Neural cell (in vitro differentiated cells): ENCODE results near the gene TMPRSS11A.

Source experiments
- CTCF ChIP-seq: fragments of 450-650 bp; IDR thresholded peaks from 2 replicates; pipeline ENCODE4 v1.5.1; 2014; ENCODE audit warnings: antibody characterized with exemption, mild to moderate bottlenecking, moderate library complexity; ENCODE audit not compliant: poor library complexity, severe bottlenecking
- EP300 ChIP-seq: fragments of 450-650 bp; conservative IDR thresholded peaks from 2 replicates; pipeline ENCODE4 v1.6.1; 2014; ENCODE audit warnings: antibody characterized with exemption, mild to moderate bottlenecking, moderate library complexity; ENCODE audit not compliant: poor library complexity, severe bottlenecking
- EZH2 ChIP-seq: fragments of 200-600, 300-800 bp; shearing (Covaris generic), sonication (generic); IDR thresholded peaks from 2 replicates; pipeline ENCODE4 v1.6.1; 2014; ENCODE audit warnings: antibody characterized with exemption, low read length, borderline replicate concordance, mild to moderate bottlenecking; ENCODE audit not compliant: insufficient read depth, poor library complexity, severe bottlenecking
- MXI1 ChIP-seq: fragments of 450-650 bp; conservative IDR thresholded peaks from 2 replicates; pipeline ENCODE4 v1.6.1; 2014; ENCODE audit warnings: antibody characterized with exemption, mild to moderate bottlenecking; ENCODE audit not compliant: poor library complexity, severe bottlenecking
- POLR2AphosphoS5 ChIP-seq: IDR thresholded peaks from 2 replicates; pipeline ENCODE4 v1.6.1; 2012
- RAD21 ChIP-seq: fragments of 450-650 bp; conservative IDR thresholded peaks from 2 replicates; pipeline ENCODE4 v1.6.1; 2014; ENCODE audit warnings: antibody characterized with exemption, mild to moderate bottlenecking, moderate library complexity
- TF ChIP-seq, protein P1 (sequence below): IDR thresholded peaks from 2 replicates; pipeline ENCODE4 v1.6.1; 2012; ENCODE audit warnings: borderline replicate concordance

DNA sequence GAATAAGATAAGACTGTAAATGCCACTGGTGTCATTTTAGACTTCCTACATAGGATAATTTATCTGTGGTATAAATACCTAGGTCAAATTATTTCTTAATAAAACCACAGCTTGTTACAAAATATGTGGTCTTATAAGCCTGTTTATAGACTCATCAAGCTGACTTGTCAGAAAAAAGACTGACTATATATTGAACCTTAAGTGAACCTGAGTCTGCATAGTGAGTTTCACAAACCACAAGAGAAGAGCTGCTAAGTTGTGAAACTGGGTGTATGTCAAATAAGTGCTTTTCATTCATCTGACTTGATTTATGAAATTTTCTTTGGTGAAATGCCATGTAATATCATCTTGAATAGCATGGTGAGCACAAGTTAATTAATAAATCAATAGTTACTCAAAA is 48.4 kb upstream of the TMPRSS11A start:
- TF ChIP-seq EP300, result no peak
- TF ChIP-seq EZH2, result no peak
- no peak for TF ChIP-seq CTCF
- TF ChIP-seq, protein P1, sequence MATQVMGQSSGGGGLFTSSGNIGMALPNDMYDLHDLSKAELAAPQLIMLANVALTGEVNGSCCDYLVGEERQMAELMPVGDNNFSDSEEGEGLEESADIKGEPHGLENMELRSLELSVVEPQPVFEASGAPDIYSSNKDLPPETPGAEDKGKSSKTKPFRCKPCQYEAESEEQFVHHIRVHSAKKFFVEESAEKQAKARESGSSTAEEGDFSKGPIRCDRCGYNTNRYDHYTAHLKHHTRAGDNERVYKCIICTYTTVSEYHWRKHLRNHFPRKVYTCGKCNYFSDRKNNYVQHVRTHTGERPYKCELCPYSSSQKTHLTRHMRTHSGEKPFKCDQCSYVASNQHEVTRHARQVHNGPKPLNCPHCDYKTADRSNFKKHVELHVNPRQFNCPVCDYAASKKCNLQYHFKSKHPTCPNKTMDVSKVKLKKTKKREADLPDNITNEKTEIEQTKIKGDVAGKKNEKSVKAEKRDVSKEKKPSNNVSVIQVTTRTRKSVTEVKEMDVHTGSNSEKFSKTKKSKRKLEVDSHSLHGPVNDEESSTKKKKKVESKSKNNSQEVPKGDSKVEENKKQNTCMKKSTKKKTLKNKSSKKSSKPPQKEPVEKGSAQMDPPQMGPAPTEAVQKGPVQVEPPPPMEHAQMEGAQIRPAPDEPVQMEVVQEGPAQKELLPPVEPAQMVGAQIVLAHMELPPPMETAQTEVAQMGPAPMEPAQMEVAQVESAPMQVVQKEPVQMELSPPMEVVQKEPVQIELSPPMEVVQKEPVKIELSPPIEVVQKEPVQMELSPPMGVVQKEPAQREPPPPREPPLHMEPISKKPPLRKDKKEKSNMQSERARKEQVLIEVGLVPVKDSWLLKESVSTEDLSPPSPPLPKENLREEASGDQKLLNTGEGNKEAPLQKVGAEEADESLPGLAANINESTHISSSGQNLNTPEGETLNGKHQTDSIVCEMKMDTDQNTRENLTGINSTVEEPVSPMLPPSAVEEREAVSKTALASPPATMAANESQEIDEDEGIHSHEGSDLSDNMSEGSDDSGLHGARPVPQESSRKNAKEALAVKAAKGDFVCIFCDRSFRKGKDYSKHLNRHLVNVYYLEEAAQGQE, result no peak
- no peak for TF ChIP-seq MXI1
- no peak for TF ChIP-seq RAD21
- no peak for TF ChIP-seq POLR2AphosphoS5
